IPS DF 4.7 (cell line): ENCODE data around the gene MYH13.

Experiments used
- DNase-seq: peaks from one replicate; pipeline ENCODE4 v3.0.0-alpha.2; 2013; ENCODE audit warnings: low spot score; ENCODE audit errors: extremely low read depth

The MYH13 gene

DNA sequence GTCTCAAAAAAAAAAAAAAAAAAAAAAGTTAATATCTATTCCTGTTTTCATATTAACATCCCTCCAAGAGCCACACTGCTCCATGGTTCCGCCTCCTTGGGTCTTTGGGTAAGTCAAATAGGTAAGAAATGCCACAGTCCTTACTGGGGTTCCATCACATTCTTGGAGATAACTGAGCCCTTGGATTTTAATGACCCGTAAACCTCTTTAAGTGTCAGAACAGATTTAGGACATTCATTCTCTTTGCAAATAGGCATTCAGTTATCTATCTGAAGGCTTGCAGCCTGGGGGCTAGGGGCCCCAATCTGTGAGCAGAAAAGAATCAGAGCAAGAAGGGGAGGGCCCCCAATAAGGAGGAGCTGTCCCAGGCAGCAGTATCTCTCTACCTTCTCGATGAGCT lies 28.0 kb downstream of the MYH13 start:
- DNase-seq = no peak

DNA sequence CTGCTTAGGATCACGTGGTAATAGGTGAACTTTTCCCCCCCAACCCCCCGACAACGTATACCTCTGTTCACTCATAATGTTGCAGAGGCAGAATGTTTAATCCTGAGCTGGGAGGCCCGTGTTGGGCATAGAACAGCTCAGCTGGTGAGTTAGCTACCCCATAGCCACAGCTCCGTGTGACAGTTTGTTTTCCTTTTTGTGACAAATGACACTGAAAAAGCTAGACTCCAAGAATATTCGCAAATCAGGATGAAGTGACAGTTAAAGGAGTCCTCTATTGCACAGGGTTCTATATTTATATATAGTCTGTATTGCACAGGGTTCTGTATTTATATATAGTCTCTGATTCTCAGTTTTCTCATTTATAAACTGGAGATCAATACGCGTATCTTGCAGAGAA lies 33.8 kb downstream of the MYH13 start:
- DNase-seq = no peak

DNA sequence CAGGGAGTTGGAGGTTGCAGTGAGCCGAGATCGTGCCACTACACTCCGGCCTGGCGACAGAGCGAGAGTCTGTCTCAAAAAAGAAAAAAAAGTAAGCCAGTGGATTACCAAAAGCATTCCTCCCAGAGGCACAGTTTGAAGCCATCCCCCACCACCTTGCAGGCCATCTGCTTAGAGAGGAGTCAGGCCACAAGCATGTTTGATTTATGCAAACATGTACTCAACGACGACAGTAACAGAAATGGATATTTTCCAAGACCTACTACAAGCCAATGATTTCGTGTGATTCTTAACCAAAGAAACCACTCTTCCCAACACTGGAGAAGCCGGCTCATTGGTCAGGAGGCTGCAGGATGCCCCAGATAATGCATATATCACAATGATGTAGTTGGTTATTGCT lies 34.8 kb downstream of the MYH13 start:
- DNase-seq = no peak

DNA sequence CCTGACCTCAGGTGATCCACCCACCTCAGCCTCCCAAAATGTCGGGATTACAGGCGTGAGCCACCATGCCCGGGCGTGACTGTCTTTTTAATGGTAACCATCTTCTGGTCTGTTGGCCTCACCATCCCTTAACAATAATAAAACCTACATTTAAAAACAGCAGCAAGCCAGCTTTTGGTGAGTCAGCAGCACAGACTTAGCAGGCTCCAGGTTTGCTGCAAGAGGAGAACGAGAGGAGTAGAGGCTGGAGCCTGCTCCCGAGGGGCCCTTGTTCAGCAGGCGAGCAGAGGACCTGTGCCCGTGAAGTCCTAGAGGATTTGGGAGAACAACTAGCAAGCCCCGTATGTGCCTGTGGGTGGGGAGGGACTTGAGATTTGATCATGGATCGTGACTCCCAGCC lies 35.7 kb downstream of the MYH13 start:
- DNase-seq = no peak

DNA sequence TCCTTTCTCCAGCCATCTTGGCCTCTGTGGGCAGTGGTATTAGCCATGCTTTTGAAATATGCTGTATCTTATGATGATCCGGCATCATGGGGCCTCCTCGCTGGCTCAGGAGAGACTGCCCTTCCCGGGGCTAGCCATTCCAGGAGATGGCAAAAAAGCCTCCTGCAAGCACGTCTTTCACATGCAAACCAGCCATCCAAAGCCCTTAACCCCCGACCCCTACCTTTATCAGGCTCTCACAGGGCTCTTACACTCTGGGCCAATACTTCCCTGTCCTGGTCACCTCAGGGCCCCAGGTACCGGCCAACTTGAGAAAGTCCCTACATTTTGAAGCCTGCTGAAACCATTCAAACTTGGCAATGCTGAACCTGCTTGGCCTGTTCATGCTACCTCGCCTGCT lies 36.4 kb downstream of the MYH13 start:
- DNase-seq = no peak

DNA sequence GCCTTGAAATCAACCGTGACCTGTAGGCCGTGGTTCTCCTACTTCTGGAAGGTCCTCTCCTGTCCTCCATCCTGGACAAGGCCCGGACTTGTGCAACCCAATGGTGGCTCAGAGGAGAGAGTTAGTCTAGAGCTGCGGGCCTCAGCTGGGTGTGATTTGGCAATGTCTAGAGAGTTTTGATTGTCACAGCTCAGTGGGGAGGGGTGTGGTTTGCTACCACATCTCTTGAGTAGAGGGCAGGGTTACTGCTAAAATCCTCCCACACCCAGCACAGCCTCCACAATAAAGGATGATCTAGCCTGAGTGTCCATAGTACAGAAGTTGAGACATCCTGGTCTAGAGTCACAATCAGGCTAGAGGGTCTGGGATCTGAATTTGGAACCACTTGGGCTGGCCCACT lies 40.3 kb downstream of the MYH13 start:
- DNase-seq = no peak

DNA sequence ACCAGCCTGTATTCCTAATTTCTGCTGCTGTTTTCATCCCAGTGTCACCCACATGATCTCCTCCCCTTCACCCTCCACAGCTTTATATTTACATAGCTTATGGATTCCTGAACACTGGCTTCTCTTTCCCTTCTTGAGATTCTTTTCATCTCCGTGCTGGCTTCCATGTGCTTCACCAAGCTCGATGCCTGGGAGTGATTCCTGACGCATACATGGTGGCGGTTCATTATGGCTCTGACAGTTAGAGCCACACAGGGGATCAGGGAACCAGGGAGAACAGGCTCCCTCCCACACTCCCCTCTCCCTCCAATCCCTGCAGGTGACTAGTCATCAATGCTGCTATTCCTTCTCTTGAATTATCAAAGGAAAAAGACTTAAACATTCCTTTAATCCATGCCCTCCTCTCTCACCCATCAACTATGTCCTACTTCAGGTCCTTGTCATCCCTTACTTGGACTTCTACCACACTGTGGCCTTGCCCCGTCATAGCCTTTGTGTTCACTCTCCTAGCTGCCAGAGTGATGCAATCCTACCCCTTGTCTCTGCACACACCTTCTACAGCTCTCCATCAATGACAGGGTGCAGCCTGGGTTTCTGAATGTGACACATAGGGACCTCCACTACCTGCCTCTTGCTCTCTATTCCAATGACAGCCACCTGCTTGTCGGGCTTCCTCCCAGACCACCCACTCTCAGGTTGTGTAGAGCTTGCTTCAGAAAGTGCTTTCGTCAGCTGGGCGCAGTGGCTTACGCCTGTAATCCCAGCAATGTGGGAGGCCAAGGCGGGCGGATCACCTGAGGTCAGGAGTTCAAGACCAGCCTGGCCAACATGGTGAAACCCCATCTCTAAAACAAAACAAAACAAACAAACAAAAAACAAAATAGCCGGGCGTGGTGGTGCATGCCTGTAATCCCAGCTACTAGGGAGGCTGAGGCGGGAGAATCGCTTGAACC lies 43.6 kb downstream of the MYH13 start:
- no peak for DNase-seq

DNA sequence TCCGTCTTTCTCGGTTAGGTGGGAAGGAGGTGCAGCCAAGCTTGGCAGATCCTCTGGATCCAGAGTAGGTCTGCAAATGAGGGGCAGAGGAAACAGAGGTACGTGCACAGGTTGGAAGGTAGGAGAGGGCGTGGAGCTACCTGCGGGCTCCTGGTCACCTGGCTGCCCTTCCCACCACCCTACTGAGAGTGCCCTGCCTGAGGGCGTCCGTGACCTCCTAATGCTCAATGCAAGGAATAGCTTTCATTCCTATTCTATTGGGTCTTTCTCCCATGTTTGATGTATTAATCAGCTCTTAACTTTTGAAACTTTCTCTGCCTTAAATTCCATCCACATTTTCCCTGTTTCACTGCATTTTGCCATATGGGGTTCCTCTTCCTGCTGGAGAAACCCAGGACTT lies 44.6 kb downstream of the MYH13 start:
- no peak for DNase-seq

DNA sequence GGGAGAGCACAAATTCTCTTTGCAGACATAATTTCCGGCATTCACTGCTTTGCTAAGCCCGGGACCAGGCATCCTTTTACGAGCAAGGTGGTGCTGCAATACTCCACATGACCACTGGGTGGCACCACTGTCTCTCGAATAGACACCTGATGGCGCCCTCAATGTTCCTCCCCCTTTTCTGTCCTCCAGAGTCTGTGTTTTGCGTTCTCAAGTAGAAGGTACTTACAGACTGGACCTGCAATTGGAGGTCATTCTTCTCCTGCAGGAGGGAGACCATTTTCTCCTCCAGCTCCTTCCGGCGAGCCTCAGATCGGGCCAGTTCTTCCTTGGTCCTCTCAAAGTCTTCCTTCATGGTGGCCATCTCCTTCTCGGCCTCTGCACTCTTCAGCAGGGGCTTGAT lies 45.2 kb downstream of the MYH13 start:
- DNase-seq = peak; percentile 89

DNA sequence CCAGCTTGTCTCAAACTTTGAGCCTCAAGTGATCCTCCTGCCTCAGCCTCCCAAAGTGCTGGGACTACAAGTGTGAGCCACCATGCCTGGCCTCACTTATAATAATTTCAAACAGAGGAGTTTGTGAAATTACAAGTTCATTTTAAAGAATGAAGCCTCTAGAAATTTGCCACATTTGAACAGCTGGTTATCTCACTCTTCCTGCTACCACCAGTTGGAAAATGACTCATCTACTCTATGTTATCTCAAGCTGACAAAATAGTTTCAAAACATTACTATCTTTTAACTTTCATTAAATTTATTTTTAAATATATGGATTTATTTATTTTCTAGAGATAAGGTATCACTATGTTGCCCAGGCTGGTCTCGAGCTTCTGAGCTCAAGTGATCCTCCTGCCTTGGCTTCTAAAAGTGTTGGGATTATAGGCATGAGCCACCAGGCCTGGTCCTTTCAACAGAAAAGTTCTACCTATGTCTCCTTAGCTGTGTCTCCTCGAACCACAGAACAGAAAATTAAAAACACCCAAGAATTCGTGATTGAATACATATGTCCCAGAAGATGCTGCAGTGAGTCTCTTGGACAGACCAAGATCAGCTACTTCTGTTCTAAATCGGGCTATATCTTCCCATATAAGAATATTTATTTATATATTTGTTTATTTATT lies 47.6 kb downstream of the MYH13 start:
- DNase-seq = no peak

DNA sequence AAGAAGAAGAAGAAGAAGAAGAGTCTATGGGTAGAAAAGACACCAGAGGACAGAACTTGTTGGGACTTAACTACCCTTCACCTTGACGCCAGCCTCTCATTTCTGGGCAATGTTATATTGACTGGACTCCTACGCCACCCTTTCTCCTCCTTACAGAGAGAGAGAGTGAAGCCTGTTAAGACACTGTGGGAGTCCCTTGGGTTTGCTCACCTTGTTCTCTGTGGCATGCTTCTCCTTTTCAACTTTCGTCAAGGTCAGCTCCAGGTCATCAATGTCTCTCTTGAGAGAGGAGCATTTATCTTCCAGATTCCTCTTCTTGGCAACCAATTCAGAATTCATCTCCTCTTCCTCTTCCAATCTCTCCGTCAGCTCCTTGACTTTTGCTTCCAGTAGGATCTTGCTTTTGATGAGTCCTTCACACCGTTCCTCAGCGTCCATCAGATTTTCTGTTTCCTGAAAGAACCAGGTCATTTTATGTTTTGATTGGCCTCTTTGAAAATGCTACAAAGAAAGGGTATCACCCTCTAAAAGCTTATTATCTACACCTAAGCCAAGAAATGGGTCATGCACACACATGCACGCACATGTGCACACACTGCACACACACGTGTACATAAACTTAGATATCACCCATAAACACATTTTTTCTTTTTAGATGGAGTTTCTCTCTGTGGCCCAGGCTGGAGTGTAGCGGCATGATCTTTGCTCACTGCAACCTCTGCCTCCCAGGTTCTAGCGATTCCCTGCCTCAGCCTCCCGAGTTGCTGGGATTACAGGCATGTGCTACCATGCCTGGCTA lies 48.8 kb downstream of the MYH13 start:
- DNase-seq = no peak

DNA sequence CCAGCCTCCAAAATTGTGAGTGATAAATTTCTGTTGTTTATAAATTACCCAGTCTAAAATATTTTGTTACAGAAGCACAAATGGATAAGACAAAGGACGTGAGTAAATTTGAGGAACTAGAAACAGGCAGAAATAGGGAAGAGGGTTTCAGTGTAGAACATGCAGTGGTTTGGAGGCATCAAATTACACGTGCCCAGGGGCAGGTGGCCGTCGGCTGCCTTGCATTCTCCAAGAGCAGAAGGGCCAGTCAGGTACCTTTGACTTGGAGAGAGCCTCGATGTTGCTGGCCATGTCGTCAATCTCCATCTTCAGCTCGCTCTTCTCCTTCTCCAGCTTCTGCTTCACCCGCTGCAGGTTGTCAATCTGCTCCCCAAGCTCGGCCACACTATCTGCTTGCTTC lies 54.3 kb downstream of the MYH13 start:
- no peak for DNase-seq

DNA sequence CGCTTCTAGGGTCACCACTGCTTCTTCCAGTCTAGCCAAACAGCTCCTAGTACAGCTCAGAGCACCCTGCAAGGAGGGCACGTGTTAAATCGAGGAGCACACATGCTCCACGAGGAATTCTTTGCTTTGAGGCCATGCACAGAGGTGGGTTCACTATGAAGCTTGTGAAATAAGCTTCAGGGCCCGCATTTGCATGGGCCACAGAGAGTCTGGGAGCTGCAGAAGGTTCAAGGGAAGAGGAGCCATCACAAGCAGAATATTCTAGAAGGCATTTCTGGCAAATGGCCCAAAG lies 55.3 kb downstream of the MYH13 start:
- DNase-seq = no peak

DNA sequence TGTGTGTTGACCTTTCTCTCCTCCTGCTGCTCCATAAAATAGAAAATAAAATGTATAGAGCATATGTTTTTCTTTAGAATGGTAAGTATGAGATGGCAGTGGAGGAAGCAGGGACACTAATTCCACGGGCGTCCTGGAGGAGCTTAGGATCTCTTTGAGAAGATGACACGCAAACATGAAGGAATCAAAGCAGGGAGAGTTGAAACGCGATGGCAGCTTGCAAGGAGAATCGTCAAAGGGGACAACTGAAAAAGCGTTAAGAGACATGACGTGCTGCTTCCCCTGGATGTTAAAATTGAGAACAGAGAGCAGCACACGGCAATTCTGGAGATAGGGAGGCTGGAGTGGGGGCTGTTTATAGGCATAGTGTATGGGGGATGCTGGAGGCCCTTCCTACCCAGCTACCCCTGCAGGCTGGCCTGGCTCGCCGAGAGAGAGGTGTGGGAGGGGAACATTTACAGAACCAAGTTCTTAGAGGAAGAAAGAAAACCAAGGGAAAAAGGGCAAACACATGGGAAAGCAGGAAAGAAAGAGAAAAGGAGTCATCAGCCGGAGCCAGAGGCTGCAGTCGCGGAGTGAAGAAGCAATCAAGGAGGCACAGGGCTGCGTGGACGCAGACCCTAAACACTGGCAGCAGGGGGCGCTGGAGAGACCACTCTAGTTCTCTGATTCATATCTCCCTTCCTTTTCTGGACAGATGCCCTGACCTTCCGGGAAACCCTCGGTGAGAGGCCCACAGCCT lies 55.8 kb downstream of the MYH13 start:
- no peak for DNase-seq

DNA sequence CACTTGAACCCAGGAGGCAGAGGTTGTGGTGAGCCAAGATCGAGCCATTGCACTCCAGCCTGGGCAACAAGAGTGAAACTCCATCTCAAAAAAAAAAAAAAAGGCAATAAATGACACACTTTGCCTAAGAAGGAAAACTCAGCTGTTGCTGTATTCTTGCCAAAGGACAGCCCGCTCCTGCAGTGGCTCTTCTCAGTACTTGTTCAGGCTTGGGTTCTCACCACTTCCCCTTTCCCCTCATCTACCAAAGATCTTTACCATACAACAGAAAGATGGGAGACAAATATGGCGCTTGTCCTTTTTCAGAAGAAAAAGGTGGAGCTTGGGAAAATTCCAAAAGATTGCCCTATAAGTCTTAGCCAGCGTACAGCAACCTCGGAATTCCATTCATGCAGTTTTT lies 58.5 kb downstream of the MYH13 start:
- no peak for DNase-seq

DNA sequence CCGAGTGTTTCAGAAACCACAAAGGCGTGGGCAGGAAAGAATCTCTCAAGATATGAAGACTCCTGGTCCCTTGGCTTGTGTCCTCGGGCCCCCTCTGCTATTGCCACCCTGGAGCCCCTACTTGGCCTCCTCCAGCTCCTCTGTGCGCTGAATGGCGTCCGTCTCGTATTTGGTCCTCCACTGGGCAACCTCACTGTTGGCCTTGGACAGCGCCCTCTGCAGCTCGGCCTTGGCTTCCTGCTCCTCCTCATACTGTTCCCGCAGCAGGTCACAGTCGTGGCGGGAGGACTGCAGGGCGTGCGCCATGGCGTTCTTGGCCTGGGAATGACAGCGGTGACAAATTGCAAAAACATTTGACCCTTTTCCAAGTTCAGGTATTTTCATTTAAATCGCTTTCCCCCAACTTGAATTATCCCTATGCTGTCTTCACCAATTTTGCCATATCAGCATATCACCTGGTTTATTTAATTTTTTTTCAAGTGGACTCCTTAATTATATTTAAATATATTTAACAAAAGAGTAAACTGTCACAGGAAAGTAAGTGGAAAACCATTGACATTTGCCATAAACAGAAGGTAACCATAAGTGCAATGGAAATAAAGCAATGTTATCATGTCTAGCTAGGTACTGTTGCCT lies 59.7 kb downstream of the MYH13 start:
- no peak for DNase-seq

DNA sequence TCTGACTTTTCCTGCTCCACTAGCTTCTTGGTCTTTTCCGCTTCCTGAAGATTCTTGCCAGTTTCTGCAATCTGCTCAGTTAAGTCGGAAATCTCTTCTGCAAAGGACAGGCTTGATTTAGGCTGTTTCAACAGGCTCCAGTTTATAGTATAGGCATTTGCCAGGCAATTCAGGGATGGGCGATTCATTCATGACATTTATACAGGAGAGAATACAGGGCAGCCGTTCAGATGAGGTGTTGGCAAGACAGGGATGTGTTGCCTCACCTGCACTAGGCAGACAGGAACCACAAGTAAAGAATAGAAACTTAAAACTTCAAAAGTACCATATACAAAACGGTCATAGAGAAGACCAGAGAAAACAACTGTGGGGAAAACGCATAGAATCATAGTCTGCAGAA lies 61.7 kb downstream of the MYH13 start:
- DNase-seq = no peak

DNA sequence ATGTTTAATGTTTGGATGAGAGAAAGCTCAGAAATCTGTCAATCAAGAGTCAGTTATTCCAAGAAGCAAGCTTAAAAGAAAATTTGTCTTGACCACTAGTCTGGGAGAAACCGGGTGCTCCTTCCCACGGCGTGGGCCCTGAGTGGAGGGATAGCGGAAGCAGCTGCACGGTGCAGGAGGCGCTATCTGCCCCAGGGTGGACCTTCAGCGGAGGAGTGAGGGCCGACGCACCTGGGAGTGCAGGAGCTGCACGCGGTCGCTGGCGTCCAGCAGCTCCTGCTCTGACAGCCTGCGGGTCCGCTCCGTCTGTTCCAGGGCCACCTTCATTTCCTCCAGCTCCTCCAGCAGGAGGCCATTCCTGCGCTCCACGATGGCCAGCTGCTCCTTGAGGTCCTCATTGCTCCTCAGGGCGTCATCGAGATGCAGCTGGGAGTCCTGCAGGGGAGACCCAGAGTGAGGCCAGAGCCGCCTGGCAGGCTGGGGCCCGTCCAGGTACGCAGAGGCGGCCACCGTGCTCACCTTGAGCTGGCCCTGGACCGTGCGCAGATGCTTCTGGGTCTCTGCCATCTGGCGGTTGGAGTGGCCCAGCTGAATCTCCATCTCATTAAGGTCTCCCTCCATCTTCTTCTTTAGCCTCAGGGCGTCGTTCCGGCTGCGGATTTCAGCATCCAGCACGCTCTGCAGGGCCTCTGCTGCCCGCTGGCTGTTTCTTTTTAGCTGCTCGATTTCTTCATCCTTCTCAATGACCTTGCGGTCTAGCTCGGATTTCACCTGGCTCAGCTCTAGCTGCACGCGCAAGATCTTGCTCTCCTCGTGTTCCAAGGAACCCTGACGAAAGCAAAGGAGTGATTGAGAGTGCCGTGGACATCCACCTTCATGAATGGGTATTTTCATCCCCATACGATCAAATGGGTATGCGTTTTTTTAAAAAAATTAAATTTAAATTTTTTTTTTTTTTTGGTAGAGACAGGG lies 63.5 kb downstream of the MYH13 start:
- DNase-seq = no peak

DNA sequence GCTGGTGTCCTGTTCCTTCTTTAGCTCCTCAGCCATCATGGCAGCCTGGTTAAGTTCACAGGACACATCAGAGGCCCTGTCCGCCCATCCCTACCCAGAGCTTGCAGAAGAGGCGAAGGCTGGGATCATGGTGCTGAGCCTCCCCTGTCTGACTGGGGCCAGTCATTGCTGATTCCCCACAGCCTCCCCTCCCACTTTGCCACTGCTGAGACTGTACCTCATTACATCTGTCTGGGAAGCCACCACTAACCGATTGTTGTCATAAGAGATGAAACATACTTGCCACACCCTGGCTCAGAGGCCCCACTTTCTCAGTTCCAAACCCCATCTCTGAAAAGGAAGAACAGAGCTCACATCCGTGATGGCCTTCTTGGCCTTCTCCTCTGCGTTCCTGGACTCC lies 66.2 kb downstream of the MYH13 start:
- DNase-seq = no peak

DNA sequence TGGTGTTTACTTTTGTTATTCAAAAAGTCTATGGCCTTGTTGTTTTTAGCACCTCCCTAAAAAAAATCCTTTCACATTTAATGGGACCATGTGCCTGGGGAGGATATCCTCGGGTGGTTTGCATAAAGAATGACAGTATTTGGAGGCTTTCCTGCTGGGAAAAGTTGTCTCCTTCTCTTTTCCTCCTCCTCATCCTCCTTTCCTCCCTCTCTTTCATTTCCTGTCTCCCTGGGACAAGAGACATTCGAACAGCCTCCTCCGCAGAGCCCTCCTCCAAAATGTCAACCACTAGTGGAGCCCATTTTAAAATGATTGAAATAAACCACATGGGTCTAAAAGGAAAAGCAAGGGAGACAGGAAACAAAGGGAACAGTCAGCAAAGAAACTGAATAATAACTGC lies 67.4 kb downstream of the MYH13 start:
- no peak for DNase-seq
